NCI-H1048 (cell line): ENCODE results near the gene E4F1.

Source experiments
- DNase-seq: peaks from one replicate; lab custom pipeline; 2025; lab: John Stamatoyannopoulos, UW

The E4F1 gene

DNA sequence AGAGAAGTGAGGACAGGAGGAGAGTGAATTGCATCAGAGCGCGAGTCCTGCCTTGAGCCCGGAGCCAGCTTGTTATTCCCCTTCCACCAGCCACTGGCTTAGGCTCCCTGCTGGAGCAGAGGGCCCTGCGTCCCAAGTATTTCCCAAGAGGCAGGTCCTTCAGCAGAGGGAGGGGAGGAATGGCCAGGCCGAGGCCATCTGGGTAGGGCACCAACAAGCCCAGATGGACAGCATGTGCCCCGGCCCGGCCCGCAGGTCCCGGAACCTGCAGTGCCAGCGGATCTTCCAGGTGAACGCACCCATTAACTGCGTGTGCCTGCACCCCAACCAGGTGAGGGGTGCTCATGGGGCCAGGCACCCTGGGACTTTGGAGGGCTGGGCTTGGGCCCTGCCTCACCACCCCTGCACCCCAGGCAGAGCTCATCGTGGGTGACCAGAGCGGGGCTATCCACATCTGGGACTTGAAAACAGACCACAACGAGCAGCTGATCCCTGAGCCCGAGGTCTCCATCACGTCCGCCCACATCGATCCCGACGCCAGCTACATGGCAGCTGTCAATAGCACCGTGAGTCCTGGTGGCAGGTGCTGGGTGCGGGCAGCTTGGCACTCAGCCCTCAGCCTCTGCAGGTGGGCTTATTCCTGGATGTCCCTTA lies 16.5 kb upstream of the E4F1 start:
- DNase-seq: no peak

DNA sequence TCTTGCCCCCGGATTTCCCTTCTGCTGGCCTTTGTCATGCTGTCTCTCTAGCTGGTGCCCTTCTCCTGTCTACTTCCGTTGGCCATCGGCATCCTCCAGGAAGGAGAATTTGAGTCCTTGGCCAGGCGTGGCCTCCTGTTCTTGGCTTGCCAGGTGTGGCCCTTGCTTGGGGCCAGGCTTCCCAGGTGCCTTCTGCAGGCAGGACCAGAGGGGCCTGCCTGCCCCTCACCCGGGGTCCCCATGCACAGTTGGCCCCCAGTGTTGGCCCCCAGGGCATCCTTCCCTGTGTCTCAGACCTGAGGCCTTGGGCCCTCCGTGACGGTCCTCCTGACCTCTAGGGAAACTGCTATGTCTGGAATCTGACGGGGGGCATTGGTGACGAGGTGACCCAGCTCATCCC lies 15.5 kb upstream of the E4F1 start:
- DNase-seq: no peak

DNA sequence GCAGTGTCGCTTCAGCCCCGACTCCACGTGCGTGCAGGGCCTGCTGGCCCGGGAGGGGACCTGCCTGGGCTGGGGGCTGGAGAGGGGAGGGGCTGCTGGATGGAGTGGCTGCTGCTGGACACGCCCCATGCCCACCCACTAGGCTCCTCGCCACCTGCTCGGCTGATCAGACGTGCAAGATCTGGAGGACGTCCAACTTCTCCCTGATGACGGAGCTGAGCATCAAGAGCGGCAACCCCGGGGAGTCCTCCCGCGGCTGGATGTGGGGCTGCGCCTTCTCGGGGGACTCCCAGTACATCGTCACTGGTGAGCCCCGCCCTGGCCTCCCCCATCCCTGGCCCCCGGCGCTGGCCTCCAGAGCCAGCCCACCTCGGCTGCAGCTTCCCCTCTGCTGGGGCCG lies 15.1 kb upstream of the E4F1 start:
- DNase-seq: no peak

DNA sequence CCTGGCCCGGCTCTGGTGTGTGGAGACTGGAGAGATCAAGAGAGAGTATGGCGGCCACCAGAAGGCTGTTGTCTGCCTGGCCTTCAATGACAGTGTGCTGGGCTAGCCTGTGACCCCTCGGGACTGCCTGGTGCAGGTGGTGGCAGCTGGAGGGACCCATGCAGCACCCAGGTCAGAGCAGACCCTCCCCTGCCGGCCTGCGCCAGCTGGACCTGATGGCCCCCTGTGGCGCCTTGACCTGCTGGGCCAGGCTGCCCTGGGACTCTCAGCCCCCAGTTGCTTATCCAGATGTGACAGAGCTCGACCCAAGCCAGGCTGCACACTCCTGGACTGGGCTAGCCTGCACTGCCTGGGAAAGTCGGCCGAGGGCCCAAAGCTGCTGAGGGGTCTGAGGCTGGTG lies 14.6 kb upstream of the E4F1 start:
- DNase-seq: no peak

DNA sequence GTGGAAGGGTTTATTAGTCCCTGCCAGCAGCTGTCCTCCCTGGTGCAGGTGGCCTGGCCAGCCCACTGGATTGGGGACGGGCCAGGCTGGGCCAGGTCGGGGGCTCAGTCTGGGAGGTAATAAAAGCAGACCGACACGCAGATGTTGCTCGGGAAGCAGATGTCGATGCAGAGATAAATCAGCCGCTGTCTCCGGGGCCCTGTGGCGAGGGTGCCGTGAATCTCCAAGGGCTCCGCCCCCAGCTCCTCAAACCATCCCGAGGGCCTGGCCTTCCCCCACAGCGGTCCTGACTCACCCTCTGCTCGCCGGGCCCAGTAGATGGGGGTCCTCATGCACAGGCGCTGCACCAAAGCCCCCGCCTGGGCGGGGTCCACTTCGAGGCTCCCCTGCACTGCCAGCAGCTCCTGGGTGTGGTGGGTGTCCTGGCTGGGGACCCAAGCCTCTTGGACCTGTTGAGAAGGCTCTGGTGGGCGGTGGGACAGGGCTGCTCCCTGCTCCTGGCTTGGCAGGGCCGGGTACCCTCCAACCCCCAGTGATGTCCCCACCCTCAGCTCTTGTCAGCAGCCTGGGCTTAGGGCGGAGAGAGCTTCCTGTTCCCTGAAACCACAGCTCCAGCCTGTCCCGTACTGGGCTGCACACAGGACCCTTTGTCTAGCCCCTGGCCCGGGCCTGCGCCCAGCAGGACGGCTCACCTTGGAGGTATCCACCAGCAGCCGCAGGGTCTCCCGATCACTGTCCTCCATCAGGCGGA lies 14.0 kb upstream of the E4F1 start:
- no peak for DNase-seq

DNA sequence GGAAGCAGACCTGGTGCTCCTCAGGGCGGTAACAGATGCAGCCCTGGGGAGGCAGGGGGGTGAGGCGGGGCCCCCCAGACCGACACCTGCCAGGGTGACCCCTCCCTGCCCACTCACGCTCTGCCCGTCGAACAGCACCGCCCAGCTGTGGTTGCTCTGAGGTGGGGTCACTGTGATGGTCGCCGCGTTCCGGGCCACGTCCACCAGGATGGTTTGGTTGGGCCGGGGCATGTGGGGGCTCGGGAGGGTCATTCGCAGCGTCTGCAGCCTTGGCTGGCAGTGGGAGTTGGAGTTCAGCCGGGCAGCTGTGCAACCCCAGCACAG lies 13.4 kb upstream of the E4F1 start:
- no peak for DNase-seq

DNA sequence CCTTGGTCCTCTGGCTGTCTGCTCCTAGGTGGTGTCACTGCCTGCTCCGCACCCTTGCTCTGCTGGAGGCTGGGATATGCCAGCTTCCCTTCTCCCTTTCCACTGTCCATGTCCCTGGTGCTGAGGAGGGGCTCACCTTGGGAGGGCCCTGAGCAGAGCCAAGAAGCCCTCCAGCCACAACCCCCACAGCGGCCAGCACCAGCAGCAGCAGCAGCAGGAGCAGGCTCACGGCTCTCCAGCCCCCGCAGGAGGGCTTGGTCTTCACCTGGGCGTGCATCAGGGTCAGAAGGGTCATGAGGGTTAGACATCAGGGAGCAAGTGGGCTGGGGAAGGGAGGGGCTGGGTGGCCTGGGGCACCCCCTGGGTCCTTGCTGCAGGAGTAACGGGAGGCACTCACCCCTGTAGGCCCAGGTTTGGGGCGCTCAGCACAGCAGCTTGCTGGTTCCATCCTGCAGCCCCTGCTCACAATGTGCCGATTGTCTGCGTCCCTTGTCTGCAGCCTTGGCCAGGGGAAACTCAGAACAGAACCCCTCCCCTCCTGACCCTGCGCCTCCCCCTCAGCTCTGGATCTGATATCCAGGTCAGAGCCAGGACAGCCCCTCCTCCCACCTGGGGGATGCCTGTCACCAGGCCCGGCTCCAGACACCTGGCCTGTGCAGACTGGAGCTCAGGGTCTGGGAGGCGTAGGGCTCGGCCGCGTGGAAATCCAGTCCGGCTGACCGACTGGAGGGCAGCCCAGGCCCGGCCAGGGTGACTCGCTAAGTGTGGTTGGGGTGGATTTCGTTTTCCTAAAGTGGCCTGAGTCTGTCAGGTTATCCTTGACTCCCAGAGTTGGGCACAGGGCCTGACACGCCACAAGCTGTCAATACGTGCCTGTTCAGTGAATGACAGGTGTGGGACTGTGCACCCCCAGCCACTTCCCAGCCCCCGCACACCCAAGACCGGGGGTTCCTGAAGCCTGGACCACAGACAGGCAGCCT lies 12.7 kb upstream of the E4F1 start, which contains the start of gene BRICD5:
Gene BRICD5, minus strand, starts transcription at position 478 of the 980 bp plus-strand sequence. Its CDS starts 30 bp downstream, at position 448.
- no peak for DNase-seq

DNA sequence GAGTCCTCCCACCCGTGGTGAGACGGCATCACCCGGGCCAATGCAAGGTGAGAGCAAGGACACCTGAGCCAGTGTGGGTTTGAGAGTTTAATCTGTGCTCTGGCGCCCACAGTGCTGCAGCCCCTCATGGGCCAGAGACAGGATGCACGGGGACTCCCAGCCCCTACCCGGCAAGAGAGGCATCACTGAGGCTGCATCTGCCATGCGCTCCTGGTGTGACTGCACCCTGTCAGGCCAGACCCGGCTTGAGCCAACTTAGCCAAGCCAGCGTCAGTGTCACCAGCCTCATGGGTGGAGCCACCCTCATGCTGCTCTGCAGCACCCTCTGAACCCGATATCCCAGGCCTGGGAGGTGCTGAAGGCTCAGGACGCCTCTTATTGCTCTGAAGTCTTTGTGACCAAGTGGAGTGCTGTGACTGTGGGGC lies 11.5 kb upstream of the E4F1 start:
- no peak for DNase-seq

DNA sequence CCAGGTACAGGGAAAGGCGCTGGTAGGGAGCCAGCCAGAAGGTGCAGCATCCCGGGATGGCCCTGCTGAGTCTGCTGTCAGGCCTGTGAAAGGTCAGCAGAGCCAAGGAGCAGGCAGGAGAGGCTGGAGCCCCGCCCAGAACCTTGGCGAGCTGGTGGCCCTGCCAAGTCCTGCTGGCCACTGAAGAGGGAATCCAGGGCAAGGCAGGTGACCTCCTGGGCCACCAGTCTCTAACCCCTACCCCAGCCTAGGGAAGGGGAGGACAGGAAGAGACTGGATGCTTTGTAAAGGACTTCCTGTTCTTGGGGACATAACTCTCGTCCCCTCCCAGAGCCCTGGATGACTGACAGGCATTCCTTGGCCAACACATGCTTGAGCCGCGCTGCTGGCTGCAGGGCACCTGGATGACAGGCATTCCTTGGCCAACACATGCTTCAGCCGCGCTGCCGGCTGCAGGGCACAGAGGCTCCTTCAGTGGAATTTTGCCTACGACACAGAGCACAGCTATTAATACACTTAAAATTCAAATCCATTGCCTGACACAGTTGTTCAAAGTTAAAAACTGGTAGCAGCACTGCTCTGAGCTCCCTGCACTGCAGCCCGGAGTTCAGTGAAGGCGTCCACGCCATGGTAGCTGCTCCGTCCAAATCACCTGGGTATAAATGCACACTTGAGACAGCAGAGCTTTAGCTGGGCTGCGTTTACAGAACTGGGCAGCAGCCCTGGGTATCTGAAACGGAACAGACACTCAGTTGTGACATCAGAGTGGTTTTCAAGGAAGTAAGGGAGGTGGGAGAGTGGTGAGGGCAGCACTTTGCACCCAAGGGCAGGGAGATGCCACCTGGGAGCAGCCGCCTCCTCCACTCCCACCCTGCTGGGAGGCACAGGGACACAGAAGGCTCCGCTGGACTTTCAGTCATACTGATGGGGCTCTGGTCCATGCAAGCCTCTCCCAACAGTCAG lies 10.7 kb upstream of the E4F1 start:
- no peak for DNase-seq

DNA sequence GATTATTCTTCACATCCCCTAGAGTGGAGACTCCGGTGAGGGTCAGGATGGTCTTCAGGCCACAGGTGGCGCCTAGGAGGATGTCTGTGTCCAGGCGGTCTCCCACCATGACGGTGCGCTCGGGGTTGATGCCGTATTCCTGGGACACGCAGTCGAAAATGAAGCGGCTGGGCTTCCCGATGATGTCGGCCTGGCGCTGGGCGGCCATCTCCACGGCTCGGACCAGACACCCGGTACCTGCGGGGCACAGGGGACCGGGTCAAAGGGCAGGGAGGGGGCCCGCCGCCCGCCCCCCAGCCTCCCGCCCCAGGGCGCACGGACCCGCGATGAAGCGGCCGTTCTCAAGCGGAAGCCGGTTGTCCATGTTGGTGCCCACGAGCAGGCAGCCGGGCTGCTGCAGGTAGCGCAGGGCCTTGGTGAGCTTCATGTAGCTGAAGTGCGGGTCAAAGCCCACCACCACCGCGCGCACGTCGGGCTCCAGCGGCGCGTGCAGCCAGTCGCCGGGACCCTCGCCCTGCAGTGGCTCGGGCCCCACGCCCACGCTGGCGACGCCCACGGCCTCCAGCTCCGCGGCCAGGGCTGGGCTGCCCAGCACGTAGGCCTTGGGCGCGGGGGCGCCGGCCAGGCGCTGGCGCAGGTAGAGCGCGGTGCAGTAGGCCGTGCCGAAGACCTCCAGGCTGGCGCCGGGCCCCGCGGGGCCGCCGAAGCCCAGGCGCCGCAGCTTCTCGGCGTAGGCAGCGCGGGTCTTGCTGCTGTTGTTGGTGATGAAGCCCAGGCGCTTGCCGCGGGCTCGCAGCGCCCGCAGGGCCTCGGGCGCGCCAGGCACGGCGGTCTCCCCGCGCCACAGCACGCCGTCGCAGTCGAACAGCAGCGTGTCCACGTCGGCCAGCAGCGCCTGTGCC lies 9.3 kb upstream of the E4F1 start:
- DNase-seq: no peak

DNA sequence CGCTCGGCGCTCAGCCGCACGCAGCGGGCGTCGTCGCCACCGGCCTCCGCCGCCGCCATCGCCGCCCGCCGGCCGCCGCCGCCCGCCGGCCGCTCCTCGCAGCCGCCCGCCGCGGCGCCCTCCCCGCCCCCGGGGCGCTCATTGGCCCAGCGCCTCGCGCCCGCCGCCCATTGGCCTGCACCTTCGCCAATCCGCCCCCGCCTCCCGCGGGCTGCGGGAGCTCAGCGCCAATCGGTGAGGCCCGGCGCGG lies 8.7 kb upstream of the E4F1 start, which contains the start of gene PGP:
Gene PGP, minus strand, starts transcription at position 122 of the 250 bp plus-strand sequence. Its CDS starts 63 bp downstream, at position 59.
- DNase-seq: no peak

DNA sequence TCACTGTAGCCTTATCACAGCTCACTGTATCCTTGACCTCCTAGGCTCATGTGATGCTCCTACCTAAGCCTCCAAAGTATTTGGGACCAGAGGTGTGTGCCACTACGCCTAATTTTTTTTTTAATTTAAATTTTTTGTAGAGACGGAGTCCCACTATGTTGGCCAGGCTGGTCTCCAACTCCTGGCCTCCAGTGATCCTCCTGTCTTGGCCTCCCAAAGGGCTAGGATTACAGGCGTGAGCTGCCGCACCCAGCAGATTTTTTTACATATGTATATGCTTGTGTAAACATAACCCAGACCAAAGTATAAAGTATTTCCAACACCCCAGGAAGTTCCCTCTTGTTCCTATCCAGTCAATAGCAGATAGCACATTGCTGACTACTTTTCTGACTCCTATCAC lies 7.1 kb upstream of the E4F1 start:
- no peak for DNase-seq

DNA sequence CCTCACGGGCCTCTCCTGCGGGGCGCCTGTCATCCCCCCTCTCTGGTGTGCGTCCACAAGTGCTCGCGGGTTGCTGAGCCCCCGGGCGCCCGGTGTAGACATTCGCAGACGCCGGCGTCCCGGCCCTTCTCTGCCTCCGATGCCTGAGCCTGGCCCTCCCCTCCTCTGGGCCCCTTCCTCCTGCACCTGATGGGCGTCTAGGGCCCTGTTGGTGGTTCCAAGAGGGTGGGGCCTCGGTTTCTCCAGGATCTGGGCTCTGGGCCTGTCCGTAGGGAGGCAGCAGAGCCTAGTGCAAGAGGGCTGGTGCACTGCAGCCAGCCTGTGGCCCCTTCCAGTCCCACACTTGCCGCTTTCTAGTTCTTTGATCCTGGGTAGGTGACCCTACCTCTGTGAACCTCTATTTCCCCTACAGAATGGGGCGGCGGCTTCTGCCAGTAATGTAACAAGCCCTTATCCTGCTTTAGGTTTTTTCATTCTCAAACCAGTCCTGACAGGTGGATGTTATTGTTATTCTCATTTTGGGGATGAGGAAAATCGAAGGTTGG lies 623 bp downstream of the E4F1 start:
- no peak for DNase-seq

DNA sequence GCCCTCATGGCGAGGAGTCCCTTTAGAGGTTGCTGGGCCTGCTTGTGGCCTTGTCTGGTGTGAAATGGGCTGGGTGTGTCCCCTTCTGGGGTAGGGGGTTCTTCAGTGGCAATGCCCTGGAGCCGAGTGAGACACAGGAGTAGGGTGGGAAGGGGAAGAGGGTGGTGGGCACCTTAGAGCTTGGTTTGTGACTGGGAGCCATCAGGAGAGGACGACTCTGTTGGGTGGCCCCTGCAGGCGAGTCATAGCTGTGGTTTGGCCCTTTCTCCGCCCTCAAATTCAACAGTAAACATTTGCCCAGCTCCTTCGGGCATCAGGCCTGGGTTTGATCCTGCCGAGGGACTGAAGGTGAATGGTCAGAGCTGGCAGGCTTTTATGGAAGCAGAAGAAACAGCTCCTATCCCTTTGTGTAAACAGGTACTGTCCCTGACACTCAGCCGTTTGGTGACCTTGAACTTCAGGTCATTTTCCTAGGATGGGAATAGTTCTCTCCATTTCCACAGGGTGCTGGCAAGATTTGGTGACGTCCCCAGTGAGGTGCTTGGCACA lies 2.9 kb downstream of the E4F1 start:
- DNase-seq: no peak

DNA sequence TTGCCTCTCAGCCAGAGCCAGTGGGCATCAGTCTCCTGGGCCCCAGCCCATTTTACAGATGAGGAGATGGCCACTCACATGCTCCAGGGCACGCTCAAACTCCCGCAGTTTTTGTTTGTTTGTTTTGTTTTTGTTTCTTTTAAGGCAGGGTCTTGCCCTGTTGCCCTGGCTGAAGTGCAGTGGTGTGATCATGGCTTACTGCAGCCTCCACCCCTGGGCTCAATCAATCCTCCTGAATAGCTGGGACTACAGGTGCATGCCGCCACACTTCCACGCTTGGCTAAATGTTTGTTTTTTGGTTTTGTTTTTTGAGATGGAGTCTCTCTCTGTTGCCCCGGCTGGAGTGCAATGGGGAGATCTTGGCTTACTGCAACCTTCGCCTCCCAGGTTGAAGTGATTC lies 3.5 kb downstream of the E4F1 start:
- no peak for DNase-seq

DNA sequence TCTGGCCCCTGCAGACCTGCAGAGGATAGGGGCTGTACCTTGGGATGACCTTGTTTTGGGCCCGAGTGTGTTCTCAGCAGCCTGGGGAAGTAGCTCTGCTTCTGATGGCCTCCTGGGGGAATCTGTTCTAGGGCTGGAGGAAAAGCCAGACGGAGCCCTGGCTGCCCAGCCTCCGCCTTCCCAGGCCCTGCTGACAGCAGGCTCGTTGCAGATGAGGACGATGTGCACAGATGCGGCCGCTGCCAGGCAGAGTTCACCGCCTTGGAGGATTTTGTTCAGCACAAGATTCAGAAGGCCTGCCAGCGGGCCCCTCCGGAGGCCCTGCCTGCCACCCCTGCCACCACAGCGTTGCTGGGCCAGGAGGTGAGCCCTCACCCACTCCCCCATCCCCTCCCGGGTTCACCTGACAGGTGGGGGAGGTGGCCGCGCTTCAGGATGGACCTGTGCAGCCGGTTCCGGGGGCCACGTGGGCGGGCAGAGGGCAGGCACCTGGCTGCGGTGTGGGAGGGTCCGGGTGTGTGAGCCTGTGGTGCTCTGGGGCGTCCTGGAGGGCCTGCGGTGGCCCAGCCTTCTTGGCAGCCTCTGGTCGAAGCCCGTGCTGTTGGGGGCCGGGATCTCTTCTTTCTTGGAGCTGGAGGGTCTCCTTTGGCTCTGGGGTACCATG lies 4.9 kb downstream of the E4F1 start:
- DNase-seq: no peak

DNA sequence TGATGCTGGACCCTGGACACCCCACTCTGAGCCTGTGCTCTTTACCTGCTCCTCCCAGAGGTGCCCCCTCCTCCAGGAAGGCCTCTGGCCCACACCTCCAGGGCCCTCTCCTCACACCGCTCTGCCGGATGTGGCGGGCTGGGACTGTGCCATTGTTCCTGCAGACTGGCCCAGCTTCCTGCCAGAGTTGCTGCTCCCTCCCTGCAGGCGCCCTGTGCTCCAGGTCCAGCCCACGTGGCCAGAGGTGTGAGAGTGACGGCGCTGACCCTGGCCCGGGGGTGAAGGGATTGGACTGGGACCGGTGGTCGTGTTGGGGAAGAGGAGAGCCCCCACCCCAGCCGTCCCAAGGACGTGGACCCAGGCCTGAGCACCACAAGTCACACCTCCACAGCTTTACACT lies 5.7 kb downstream of the E4F1 start:
- no peak for DNase-seq

DNA sequence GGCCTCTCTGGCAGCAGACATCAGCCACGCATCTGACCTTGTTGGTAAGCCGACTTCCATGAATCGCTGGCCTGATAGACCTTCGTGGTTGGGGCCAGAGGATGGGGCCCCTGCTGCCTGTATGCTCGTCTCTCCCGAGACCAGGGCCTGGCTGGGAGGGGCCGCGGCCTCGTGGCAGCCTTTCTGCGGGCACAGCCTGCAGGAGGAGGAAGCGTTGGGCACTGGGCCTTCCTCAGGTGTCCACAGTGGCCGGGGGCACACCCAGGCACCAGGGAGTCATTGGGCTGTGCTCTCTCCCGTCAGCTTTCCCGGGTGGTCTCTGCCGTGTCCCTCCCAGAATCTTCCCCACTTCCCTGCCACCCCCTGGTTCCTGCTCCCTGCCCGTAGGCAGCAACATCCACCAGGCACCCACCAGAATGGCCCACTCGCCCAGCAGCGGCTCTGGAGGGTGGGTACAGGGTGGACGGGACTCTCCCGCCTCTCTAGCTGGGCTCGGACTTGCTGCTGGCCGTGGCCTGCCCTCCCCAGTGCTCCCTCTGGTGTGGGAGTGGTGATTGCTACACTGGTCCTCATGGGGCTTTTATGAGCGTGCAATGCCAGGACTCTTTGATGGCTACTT lies 6.3 kb downstream of the E4F1 start:
- DNase-seq: no peak

DNA sequence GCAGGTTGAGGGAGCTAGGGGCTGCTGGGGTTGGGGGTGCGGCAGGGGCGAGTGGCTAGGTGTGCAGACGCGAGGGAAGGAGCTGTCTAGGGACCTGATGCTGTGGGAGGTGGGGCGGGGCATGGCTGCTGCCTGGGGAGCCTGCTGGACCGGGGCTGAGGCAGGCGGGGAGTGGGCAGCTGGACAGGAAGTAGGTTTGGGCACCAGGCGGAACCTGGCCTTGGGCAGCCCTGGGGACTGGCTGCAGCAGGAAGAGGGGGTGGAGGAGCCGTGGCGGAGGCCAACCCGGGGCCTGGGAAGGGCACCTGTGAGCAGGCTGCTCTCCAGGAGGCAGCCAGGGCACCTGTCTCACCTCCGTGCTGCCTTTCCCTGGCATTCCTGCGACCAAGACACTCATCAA lies 7.0 kb downstream of the E4F1 start:
- DNase-seq: no peak
